Midbrain (tissue), 1 donor: ENCODE measurements around the gene CFAP299.
"Not testable (repeated sequence)": the region's sequence is repeated elsewhere in the genome, so short reads cannot be mapped to it uniquely, and the experiment has no call there.

Source experiments
- DNase-seq: peaks from one replicate; lab custom pipeline; 2025; lab: John Stamatoyannopoulos, UW

CFAP299 gene

GRCh38 chr4:80388284-80388607, 52.7 kb downstream of the CFAP299 start:
- DNase-seq: no peak

- no peak for DNase-seq
Measured at GRCh38 chr4:80390178-80390577, 54.6 kb downstream of the CFAP299 start.

DNA sequence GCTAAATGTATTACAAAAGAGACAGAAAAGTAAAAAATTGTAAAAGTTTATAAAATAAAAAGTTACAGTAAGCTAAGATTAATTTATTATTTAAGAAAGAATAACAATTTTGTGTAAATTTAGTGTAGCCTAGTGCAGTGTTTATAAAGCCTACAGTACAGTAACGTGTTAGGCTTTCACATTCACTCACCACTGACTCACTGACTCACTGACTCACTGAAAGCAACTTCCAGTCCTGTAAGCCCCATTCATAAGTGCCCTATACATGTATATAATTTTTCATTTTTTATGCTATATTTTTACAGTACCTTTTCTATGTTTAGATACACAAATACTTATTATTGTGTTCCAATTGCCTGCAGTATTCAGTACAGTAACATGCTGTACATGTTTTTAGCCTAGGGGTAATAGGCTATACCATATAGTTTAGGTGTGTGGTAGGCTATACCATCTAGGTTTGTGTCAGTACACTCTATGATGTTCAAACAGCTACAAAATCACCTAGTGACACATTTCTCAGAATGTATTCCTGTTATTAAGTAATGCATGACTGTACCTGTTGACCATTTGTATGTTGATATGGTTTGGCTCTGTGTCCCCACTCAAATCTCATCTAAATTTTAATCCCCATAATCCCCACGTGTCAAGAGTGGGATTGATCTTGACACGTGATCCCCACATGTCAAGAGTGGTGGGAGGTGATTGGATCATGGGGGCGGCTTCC, 57.9 kb downstream of the CFAP299 start:
- DNase-seq: no peak

DNA sequence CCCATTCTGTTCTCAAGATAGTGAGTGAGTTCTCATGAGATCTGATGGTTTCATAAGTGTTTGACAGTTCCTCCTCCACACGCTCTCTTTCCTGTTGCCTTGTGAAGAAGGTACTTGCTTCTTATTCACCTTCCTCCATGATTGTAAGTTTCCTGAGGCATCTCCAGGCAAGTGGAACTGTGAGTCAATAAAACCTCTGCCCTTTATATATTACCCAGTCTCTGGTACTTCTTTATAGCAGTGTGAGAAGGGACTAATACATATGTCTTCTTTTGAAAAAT, 58.4 kb downstream of the CFAP299 start:
- DNase-seq: no peak

DNA sequence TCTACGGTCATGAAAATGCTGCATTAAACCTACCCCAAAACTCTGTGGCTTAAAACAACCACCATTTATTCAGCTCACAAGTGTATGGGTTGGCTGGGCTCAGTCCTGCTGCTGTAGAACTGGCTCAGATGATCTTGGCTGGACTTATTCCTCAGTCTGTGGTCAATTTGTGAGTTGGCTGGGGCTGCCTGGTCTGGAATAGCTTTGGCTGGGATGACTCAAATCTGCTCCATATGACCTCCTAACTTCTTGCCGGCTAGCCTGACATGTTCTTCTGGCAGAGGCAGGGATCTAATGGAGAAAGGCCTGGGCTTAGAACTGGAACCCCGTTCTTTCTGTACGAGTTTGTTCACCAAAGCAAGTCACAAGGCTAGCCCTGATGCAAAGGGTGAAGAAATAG, 71.7 kb downstream of the CFAP299 start:
- no peak for DNase-seq

DNA sequence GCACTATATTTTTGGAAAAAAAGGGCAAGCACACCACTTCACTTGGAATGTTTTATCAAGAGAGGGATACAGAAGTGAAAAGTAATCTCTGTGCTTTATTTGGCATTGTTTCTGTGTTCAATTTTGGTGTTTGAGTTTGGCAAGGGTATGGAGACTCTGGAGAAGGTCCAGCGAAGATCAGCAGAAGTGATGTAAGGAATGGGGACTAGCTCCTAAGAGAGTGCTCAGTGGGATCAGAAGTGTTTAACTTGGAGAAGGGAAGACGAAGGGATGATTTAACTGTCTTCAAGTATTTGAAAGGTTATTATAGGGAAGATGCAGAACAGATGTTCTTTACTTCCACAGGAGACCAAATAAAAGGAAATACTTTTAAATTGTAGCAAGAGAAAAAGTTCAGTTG, 74.3 kb downstream of the CFAP299 start:
- no peak for DNase-seq

DNA sequence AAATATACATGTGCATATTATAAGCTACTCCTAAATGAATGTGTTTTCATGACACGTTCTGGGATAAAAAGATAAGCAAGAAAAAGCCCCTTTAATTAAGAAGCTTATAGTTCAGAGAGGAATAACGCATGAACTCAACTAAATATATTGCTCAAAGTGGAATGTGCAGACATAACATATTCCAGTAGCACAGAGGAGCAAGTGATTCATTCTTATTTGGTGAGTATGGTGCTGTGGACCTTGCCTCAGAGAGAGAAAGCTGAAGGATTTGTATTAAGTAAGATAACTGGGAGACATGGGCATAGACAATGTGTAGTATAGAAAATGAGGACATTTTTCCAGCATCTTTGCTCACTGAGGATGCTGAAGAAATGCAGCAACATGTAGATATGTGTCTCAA, 76.8 kb downstream of the CFAP299 start:
- DNase-seq: no peak

DNA sequence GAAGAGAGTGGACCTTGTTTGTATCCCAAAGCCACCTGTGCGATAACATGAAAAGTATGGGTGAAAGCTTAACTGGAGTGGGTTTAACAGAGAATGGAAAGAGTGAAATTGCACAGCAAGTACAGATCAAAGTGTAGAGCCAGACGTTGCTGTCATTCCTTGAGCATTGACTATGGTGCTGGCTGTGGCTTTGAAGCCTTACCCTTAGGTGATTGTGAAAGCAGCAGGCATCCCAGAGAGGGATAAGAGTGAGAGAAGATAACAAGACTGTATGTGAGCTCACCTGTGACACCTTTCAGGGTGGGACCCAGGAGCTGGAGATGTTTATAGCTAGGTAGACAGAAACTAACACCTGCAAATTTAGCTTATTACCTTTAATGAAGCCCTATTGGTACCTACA, 77.6 kb downstream of the CFAP299 start:
- no peak for DNase-seq

- DNase-seq: no peak
Measured at GRCh38 chr4:80417019-80417418, 81.5 kb downstream of the CFAP299 start.

GRCh38 chr4:80419946-80420345, 84.4 kb downstream of the CFAP299 start:
- DNase-seq: no peak

DNA sequence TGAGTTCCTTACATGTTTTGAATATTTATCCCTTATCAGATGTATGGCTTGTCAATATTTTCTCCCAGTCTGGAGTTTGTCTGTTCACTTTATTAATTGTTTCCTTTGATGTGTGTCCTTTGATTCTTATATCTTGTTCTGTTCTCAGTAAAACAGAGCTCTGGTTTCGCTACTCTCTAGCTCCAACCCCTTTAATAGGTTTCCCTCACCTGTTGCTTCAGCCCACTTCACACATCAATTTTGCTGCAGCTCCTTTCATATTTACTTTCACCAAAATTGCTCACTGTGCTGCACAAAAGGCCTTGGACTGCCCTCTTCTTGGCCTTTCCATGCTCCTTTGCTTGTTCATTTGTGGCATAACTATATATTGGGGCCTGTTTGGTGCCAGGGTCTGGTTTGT, 85.1 kb downstream of the CFAP299 start:
- no peak for DNase-seq

- DNase-seq: no peak
Measured at GRCh38 chr4:80422727-80423404, 87.3 kb downstream of the CFAP299 start.

DNA sequence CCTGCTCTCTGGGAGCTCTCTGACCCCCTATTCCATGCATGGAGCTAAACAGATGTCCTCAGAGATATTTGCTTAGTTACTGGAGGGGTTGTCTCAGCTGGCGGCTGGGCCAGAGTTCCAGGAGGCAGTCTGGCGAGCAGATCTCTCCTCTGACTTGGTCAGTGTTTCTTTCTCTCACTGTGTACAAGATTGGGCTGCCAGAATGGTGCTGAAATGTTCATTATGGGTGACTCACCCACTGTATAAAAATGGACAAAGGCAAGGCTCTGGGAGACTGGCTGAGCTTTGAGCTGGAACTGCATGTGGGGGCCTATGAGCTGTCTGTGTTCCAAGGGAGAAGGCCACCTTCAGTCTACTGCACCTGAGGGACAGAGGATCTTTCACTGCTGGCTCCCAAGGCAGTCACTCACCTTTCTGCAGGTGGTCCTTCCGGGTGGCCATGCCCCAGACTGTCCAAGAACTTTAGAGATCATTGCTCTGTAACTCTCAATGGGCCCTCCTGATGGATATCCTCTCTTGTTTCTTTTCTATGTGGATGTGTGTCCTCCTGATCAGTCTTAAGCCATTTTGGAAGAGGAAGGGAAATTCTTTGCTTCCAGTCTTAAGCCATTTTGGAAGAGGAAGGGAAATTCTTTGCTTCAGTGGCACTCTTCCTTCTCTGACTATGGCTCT, 88.2 kb downstream of the CFAP299 start:
- no peak for DNase-seq

DNA sequence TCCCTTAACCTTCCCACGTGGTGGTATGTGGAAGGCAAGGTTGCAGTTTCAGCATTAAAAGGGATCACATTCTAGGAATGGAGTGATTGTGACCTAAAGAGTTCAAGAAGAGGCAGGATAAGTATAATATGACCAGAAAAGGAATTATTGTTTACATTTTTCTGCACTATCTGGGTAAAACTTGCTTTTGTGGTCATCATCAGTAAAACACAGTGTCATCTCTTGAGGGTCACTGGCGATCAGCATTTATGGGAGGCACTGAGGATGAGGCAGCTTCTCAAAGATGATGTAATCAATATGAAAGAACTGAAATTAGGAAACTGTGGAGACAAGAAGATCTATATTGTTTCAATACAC, 88.7 kb downstream of the CFAP299 start:
- no peak for DNase-seq

GRCh38 chr4:80425124-80426100, 89.9 kb downstream of the CFAP299 start:
- no peak for DNase-seq

- no peak for DNase-seq
Measured at GRCh38 chr4:80431203-80431965, 95.9 kb downstream of the CFAP299 start.

- no peak for DNase-seq
Measured at GRCh38 chr4:80434238-80434637, 98.7 kb downstream of the CFAP299 start.

GRCh38 chr4:80438016-80438415, 102.5 kb downstream of the CFAP299 start:
- no peak for DNase-seq

GRCh38 chr4:80439294-80440061, 103.9 kb downstream of the CFAP299 start:
- not testable (repeated sequence) for DNase-seq

DNA sequence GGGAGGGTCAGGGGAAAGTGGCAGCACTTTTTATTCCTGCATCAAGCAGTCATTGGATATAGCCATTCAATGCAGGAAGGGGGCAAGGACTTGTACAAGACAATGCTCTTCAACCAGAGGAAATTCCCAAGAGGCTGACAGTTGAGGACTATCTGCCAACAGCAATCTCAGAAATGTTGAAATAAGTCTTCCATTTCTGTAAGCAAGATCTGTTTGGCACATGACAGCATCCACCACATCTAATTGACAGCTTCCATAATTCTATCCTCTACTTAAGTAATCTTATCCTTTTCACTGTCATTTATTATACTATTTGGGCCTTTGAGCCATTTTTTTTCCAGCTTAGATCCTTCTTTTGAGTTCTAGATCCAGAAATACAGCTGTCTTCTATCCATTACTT, 110.7 kb downstream of the CFAP299 start:
- DNase-seq: no peak

GRCh38 chr4:80446664-80447063, 111.1 kb downstream of the CFAP299 start:
- DNase-seq: no peak
